MG63 (cell line): ENCODE measurements around the gene CBLB. TPM values are rescaled to one million over a fixed set of nuclear protein-coding genes. Genes with fewer than 3 reads are reported as not detected.

Source experiments
- DNase-seq: peaks from one replicate; pipeline ENCODE4 v3.0.0-alpha.2; 2020
- H3K27me3 ChIP-seq: fragments of 250-450 bp; sonication (Bioruptor Pico); 2 replicates; pipeline ENCODE4 v1.5.1; 2020; ENCODE audit warnings: mild to moderate bottlenecking, moderate library complexity
- H3K36me3 ChIP-seq: fragments of 250-450 bp; sonication (Bioruptor Pico); 2 replicates; pipeline ENCODE4 v1.5.1; 2020; ENCODE audit warnings: mild to moderate bottlenecking, moderate library complexity
- H3K4me3 ChIP-seq: fragments of 250-450 bp; sonication (Bioruptor Pico); 2 replicates; pipeline ENCODE4 v1.5.1; 2020; ENCODE audit warnings: mild to moderate bottlenecking, moderate library complexity
- H3K9me3 ChIP-seq: fragments of 250-450 bp; sonication (Bioruptor Pico); 2 replicates; pipeline ENCODE4 v1.5.1; 2020; ENCODE audit warnings: mild to moderate bottlenecking, moderate library complexity
- total RNA-seq: library from RNA; depleted of rRNA; stranded (reverse); fragments of >200 nt; shearing (Covaris generic); gene quantifications from 2 replicates; pipeline ENCODE4 v1.2.3, GENCODE V29; 2014; ENCODE audit warnings: low replicate concordance

The CBLB gene
- total RNA-seq, 1 experiment from 2014 or later: 2.9 TPM

GRCh38 chr3:105836533-105836932 lies 32.3 kb downstream of the CBLB start:
- no peak overlapping the region for H3K4me3 ChIP-seq
- no peaks in the 10 kb centered on the region for H3K9me3 ChIP-seq
- peak; percentile 34 for DNase-seq
- peaks cover 6% of the 10 kb centered on the region; the same call in 1 of the 2 replicates for H3K36me3 ChIP-seq
- H3K27me3 ChIP-seq: no peaks in the 10 kb centered on the region

GRCh38 chr3:105835606-105836005 lies 33.2 kb downstream of the CBLB start:
- no peak overlapping the region for H3K4me3 ChIP-seq
- no peak for DNase-seq
- no peaks in the 10 kb centered on the region for H3K27me3 ChIP-seq
- peaks cover 6% of the 10 kb centered on the region; the same call in 1 of the 2 replicates for H3K36me3 ChIP-seq
- H3K9me3 ChIP-seq: no peaks in the 10 kb centered on the region

- H3K9me3 ChIP-seq: no peaks in the 10 kb centered on the region
- DNase-seq: no peak
- no peaks in the 10 kb centered on the region for H3K27me3 ChIP-seq
- H3K36me3 ChIP-seq: peaks cover 6% of the 10 kb centered on the region; the same call in 1 of the 2 replicates
- no peak overlapping the region for H3K4me3 ChIP-seq
Measured at GRCh38 chr3:105834768-105835167, 34.0 kb downstream of the CBLB start.

- Histone ChIP-seq H3K4me3 (no peak overlapping the region), H3K27me3 (no peaks in the 10 kb centered on the region), H3K36me3 (peaks cover 6% of the 10 kb centered on the region; the same call in 1 of the 2 replicates), H3K9me3 (no peaks in the 10 kb centered on the region)
- no peak for DNase-seq
Measured at GRCh38 chr3:105832644-105833043, 36.2 kb downstream of the CBLB start.

GRCh38 chr3:105830836-105831235 lies 38.0 kb downstream of the CBLB start:
- H3K4me3 ChIP-seq: no peak overlapping the region
- H3K36me3 ChIP-seq: peaks cover 6% of the 10 kb centered on the region; the same call in 1 of the 2 replicates
- no peaks in the 10 kb centered on the region for H3K9me3 ChIP-seq
- DNase-seq: no peak
- H3K27me3 ChIP-seq: no peaks in the 10 kb centered on the region

- Histone ChIP-seq H3K4me3 (no peak overlapping the region), H3K9me3 (no peaks in the 10 kb centered on the region; the same call in 1 of the 2 replicates), H3K27me3 (no peaks in the 10 kb centered on the region), H3K36me3 (peaks cover 6% of the 10 kb centered on the region; the same call in 1 of the 2 replicates)
- DNase-seq: no peak
Measured at GRCh38 chr3:105829871-105830622, 38.8 kb downstream of the CBLB start.

- Histone ChIP-seq H3K36me3 (peaks cover 6% of the 10 kb centered on the region; the same call in 1 of the 2 replicates), H3K4me3 (no peak overlapping the region), H3K27me3 (no peaks in the 10 kb centered on the region), H3K9me3 (no peaks in the 10 kb centered on the region; the same call in 1 of the 2 replicates)
- no peak for DNase-seq
Measured at GRCh38 chr3:105829229-105829628, 39.6 kb downstream of the CBLB start.

GRCh38 chr3:105828703-105829102 lies 40.1 kb downstream of the CBLB start:
- DNase-seq: no peak
- Histone ChIP-seq H3K36me3 (peaks cover 6% of the 10 kb centered on the region; the same call in 1 of the 2 replicates), H3K9me3 (no peaks in the 10 kb centered on the region; the same call in 1 of the 2 replicates), H3K4me3 (no peak overlapping the region), H3K27me3 (no peaks in the 10 kb centered on the region)

- Histone ChIP-seq H3K36me3 (peaks cover 6% of the 10 kb centered on the region; the same call in 1 of the 2 replicates), H3K4me3 (no peak overlapping the region), H3K27me3 (no peaks in the 10 kb centered on the region), H3K9me3 (no peaks in the 10 kb centered on the region; the same call in 1 of the 2 replicates)
- DNase-seq: peak; percentile 75
Measured at GRCh38 chr3:105827959-105828358, 40.9 kb downstream of the CBLB start.

- Histone ChIP-seq H3K4me3 (no peak overlapping the region), H3K9me3 (no peaks in the 10 kb centered on the region; the same call in 1 of the 2 replicates), H3K36me3 (no peaks in the 10 kb centered on the region; the same call in 1 of the 2 replicates), H3K27me3 (no peaks in the 10 kb centered on the region)
- no peak for DNase-seq
Measured at GRCh38 chr3:105826778-105827634, 41.8 kb downstream of the CBLB start.

- Histone ChIP-seq H3K27me3 (no peaks in the 10 kb centered on the region), H3K36me3 (no peaks in the 10 kb centered on the region), H3K9me3 (no peaks in the 10 kb centered on the region; the same call in 1 of the 2 replicates), H3K4me3 (no peak overlapping the region)
- DNase-seq: no peak
Measured at GRCh38 chr3:105824129-105824528, 44.7 kb downstream of the CBLB start.

GRCh38 chr3:105823149-105823867 lies 45.5 kb downstream of the CBLB start:
- H3K4me3 ChIP-seq: no peak overlapping the region
- H3K27me3 ChIP-seq: no peaks in the 10 kb centered on the region
- H3K36me3 ChIP-seq: no peaks in the 10 kb centered on the region
- peak; percentile 72 for DNase-seq
- H3K9me3 ChIP-seq: no peaks in the 10 kb centered on the region; the same call in 1 of the 2 replicates

- H3K36me3 ChIP-seq: no peaks in the 10 kb centered on the region
- no peak for DNase-seq
- no peaks in the 10 kb centered on the region; the same call in 1 of the 2 replicates for H3K9me3 ChIP-seq
- no peaks in the 10 kb centered on the region for H3K27me3 ChIP-seq
- H3K4me3 ChIP-seq: no peak overlapping the region
Measured at GRCh38 chr3:105822171-105823123, 46.4 kb downstream of the CBLB start.

- Histone ChIP-seq H3K36me3 (no peaks in the 10 kb centered on the region), H3K9me3 (no peaks in the 10 kb centered on the region; the same call in 1 of the 2 replicates), H3K4me3 (no peak overlapping the region), H3K27me3 (no peaks in the 10 kb centered on the region)
- DNase-seq: no peak
Measured at GRCh38 chr3:105821433-105821832, 47.4 kb downstream of the CBLB start.

GRCh38 chr3:105816833-105817232 lies 52.0 kb downstream of the CBLB start:
- no peaks in the 10 kb centered on the region for H3K9me3 ChIP-seq
- H3K27me3 ChIP-seq: no peaks in the 10 kb centered on the region
- DNase-seq: no peak
- no peaks in the 10 kb centered on the region for H3K36me3 ChIP-seq
- H3K4me3 ChIP-seq: no peak overlapping the region
